IMR-90 (cell line): Measurements from ENCODE around the gene MBOAT2. TPM values are rescaled to one million over a fixed set of nuclear protein-coding genes. Genes with fewer than 3 reads are reported as not detected.

Source experiments
- ATAC-seq: fragments of 200-7000 bp; cut with Tn5 transposase; 2 replicates; pipeline ENCODE4 v1.9.1; 2020; ENCODE audit warnings: low read depth, mild to moderate bottlenecking, moderate library complexity
- BruUV-seq: library from RNA; stranded (reverse); fragments of 400-500 nt; replicated peaks from 2 replicates; lab custom pipeline; 2021; lab: Mats Ljungman, UMichigan
- CTCF ChIA-PET: fragments of 300-600 bp; formaldehyde crosslinking; extraction: SDS; loops from one replicate; lab custom pipeline; 2021; ENCODE audit warnings: antibody characterized with exemption; lab: Yijun Ruan, JAX
- POLR2A ChIA-PET: fragments of 300-600 bp; sonication (Branson Sonifier 250); formaldehyde crosslinking; loops from one replicate; lab custom pipeline; 2022; ENCODE audit warnings: antibody characterized with exemption; ENCODE audit not compliant: unreplicated experiment; lab: Charles Lee
- DNase-seq: peaks from one replicate; pipeline ENCODE4 v3.0.0; 2013
- H2AFZ ChIP-seq: replicated peaks from 2 replicates; pipeline ENCODE3; 2013; ENCODE audit warnings: low read length, mild to moderate bottlenecking; ENCODE audit not compliant: poor library complexity
- H2AK5ac ChIP-seq: 2 replicates; pipeline ENCODE4 v1.6.1; 2013; ENCODE audit warnings: low read depth, low read length, inconsistent platforms
- H2AK9ac ChIP-seq: replicated peaks from 2 replicates; pipeline ENCODE3; 2013; ENCODE audit warnings: mild to moderate bottlenecking, low read depth, low read length, moderate library complexity; ENCODE audit not compliant: poor library complexity
- H2BK120ac ChIP-seq: 2 replicates; pipeline ENCODE4 v1.6.1; 2013; ENCODE audit warnings: low read depth, low read length, inconsistent platforms
- H2BK15ac ChIP-seq: 3 replicates; pipeline ENCODE4 v1.6.1; 2013; ENCODE audit warnings: low read depth, low read length, inconsistent platforms
- H2BK20ac ChIP-seq: 2 replicates; pipeline ENCODE4 v1.6.1; 2013; ENCODE audit warnings: low read depth, mild to moderate bottlenecking, inconsistent platforms, low read length, moderate library complexity
- H2BK5ac ChIP-seq: 2 replicates; pipeline ENCODE4 v1.6.1; 2013; ENCODE audit warnings: mild to moderate bottlenecking, low read depth, low read length, inconsistent platforms; ENCODE audit not compliant: poor library complexity, severe bottlenecking
- H3K14ac ChIP-seq: replicated peaks from 2 replicates; pipeline ENCODE4 v1.6.1; 2013; ENCODE audit warnings: low read depth, low read length, inconsistent platforms
- H3K18ac ChIP-seq: 2 replicates; pipeline ENCODE4 v1.6.1; 2013; ENCODE audit warnings: low read depth, low read length, control low read depth
- H3K23ac ChIP-seq: 2 replicates; pipeline ENCODE4 v1.6.1; 2013; ENCODE audit warnings: low read depth, low read length, inconsistent platforms
- H3K27ac ChIP-seq: 2 replicates; pipeline ENCODE4 v1.5.1; 2013; ENCODE audit warnings: mild to moderate bottlenecking, control low read depth, low read length; ENCODE audit not compliant: insufficient read depth
- H3K27me3 ChIP-seq: 2 replicates; pipeline ENCODE4 v1.6.1; 2013; ENCODE audit warnings: low read length; ENCODE audit not compliant: control insufficient read depth, insufficient read depth
- H3K36me3 ChIP-seq: 2 replicates; pipeline ENCODE4 v1.6.1; 2013; ENCODE audit warnings: low read length, mixed read lengths; ENCODE audit not compliant: control insufficient read depth, insufficient read depth
- H3K4ac ChIP-seq: 2 replicates; pipeline ENCODE4 v1.6.1; 2013; ENCODE audit warnings: low read depth, low read length, inconsistent platforms
- H3K4me1 ChIP-seq: 2 replicates; pipeline ENCODE4 v1.6.1; 2013; ENCODE audit warnings: low read length, mixed read lengths; ENCODE audit not compliant: control insufficient read depth, insufficient read depth
- H3K4me2 ChIP-seq: 2 replicates; pipeline ENCODE4 v1.6.1; 2013; ENCODE audit warnings: low read depth, mild to moderate bottlenecking, control low read depth, low read length, moderate library complexity
- H3K4me3 ChIP-seq: 2 replicates; pipeline ENCODE4 v1.5.1; 2013; ENCODE audit warnings: low read depth, mild to moderate bottlenecking, control low read depth, low read length, moderate library complexity; ENCODE audit not compliant: insufficient read depth
- H3K56ac ChIP-seq: 2 replicates; pipeline ENCODE4 v1.6.1; 2013; ENCODE audit warnings: low read length, inconsistent platforms; ENCODE audit not compliant: insufficient read depth; ENCODE audit errors: extremely low read depth
- H3K79me1 ChIP-seq, 2 experiments: 2 replicates each; pipeline ENCODE4 v1.6.1; 2013; ENCODE audit warnings: low read length in 2 of 2, inconsistent platforms in 1 of 2, low read depth in 1 of 2
- H3K9ac ChIP-seq: 2 replicates; pipeline ENCODE4 v1.6.1; 2013; ENCODE audit warnings: low read depth, low read length, control low read depth
- H3K9me1 ChIP-seq: 2 replicates; pipeline ENCODE4 v1.6.1; 2013; ENCODE audit warnings: low read length, inconsistent platforms; ENCODE audit not compliant: insufficient read depth
- H3K9me3 ChIP-seq: 2 replicates; pipeline ENCODE4 v1.6.1; 2013; ENCODE audit warnings: low read length; ENCODE audit not compliant: control insufficient read depth, insufficient read depth
- H4K20me1 ChIP-seq: 2 replicates; pipeline ENCODE4 v1.6.1; 2013; ENCODE audit warnings: low read length, inconsistent platforms; ENCODE audit not compliant: insufficient read depth
- H4K5ac ChIP-seq: 2 replicates; pipeline ENCODE4 v1.6.1; 2013; ENCODE audit warnings: mild to moderate bottlenecking, low read depth, low read length, control low read depth
- H4K8ac ChIP-seq, 2 experiments: 2 replicates each; pipeline ENCODE4 v1.6.1; 2013; ENCODE audit warnings: low read depth in 2 of 2, low read length in 2 of 2, control low read depth in 1 of 2, inconsistent platforms in 1 of 2
- H4K91ac ChIP-seq: 2 replicates; pipeline ENCODE4 v1.6.1; 2013; ENCODE audit warnings: low read depth, low read length, inconsistent platforms; ENCODE audit not compliant: insufficient read depth
- BHLHE40 ChIP-seq: fragments of 150-350 bp; IDR thresholded peaks from 2 replicates; pipeline ENCODE4 v1.6.1; 2016; ENCODE audit warnings: mild to moderate bottlenecking, low read depth, low read length
- CEBPB ChIP-seq: IDR thresholded peaks from 2 replicates; pipeline ENCODE4 v1.6.1; 2012; ENCODE audit warnings: low read depth, low read length, improper control_type of control experiment
- FOS ChIP-seq: fragments of 150-350 bp; IDR thresholded peaks from 2 replicates; pipeline ENCODE4 v1.6.1; 2016; ENCODE audit warnings: low read depth, low read length
- MAZ ChIP-seq: IDR thresholded peaks from 2 replicates; pipeline ENCODE4 v1.6.1; 2012; ENCODE audit warnings: low read depth, mild to moderate bottlenecking, low read length, improper control_type of control experiment, moderate library complexity, borderline replicate concordance
- MXI1 ChIP-seq: IDR thresholded peaks from 2 replicates; pipeline ENCODE4 v1.6.1; 2012; ENCODE audit warnings: low read depth, mild to moderate bottlenecking, low read length, moderate library complexity, borderline replicate concordance
- NFE2L2 ChIP-seq: fragments of 150-350 bp; IDR thresholded peaks from 2 replicates; pipeline ENCODE4 v1.6.1; 2016; ENCODE audit warnings: low read depth, mild to moderate bottlenecking, low read length
- RAD21 ChIP-seq: IDR thresholded peaks from 2 replicates; pipeline ENCODE4 v1.6.1; 2012; ENCODE audit warnings: low read length, improper control_type of control experiment
- RCOR1 ChIP-seq: IDR thresholded peaks from 2 replicates; pipeline ENCODE4 v1.6.1; 2012; ENCODE audit warnings: mild to moderate bottlenecking, low read length, improper control_type of control experiment; ENCODE audit not compliant: insufficient replicate concordance
- WGBS, 2 experiments: methylation state at CpG; one replicate each; pipeline versions ENCODE4 v1.1.5 to v1.1.7; 2013; ENCODE audit warnings: missing lambda C conversion rate in 2 of 2; ENCODE audit not compliant: insufficient read length in 1 of 2; ENCODE audit errors: extremely low coverage in 2 of 2; 5-methylcytosine and 5-hydroxymethylcytosine counted together
- dilution Hi-C: fragments of 300-500 bp; cut with HindIII; formaldehyde crosslinking; loops from one replicate; pipeline ENCODE4 v1.14.3; 2018; ENCODE audit warnings: low sequenced_read_pairs; ENCODE audit not compliant: unreplicated experiment
- in situ Hi-C: fragments of 300-500 bp; cut with MboI; formaldehyde crosslinking; loops from 3 replicates; pipeline ENCODE4 v1.14.3; 2019; ENCODE audit warnings: low sequenced_read_pairs, inconsistent platforms, mixed read lengths
- intact Hi-C: fragments of 100-400 bp; cut with micrococcal nuclease; formaldehyde crosslinking; loops from 2 replicates; pipeline ENCODE4 v1.10.0; 2022
- polyA plus RNA-seq, 3 experiments: library from polyadenylated mRNA; depleted of rRNA; stranded (reverse); fragments of >200 nt; gene quantifications; 2 replicates each; pipeline ENCODE4 v1.2.3, GENCODE V29; 2012; ENCODE audit warnings: low replicate concordance in 1 of 3
- total RNA-seq: library from RNA; depleted of rRNA; stranded (reverse); fragments of >200 nt; gene quantifications from 2 replicates; pipeline ENCODE4 v1.2.3, GENCODE V29; 2012
- TF ChIP-seq, protein P1 (sequence below): fragments of 150-350 bp; IDR thresholded peaks from 2 replicates; pipeline ENCODE4 v1.6.1; 2016; ENCODE audit warnings: low read depth, mild to moderate bottlenecking, low read length, moderate library complexity, borderline replicate concordance

The MBOAT2 gene
- total and polyA plus RNA-seq, 2 of the 4 experiments (the other 2 are of a cell fraction), result 33.9 to 102 TPM

DNA sequence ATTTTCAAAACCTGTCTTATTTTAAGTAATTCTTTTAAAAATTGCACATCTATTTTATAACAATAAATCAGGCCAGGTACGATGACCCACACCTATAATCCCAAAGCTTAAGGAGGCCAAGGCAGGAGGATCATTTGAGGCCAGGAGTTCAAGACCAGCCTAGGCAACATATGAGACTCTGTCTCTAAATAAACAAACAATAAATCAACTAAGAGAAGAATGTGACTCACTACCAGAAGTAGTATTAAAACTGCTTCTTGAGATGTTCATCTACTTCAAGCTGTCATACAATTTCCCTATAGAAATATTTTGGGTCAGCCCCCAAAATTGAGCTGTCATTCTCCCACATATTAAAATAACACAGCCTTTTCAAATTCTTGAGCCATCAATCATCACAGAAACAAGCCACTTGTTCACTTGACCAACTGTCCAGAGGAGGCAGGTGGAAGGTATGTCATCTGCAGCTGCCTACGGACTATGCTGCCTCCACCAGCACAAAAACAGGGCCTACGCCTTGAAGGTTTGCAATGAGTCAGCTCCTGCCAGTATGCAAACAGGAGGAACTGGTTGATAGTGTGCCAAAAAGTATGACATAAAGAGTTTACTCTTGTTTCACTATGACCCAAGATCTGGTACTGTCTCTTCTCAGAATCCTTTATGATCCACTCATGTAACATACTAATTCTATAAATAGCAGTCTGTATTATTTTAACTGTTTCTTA is 199.7 kb downstream of the MBOAT2 start:
- no peak overlapping the region for H3K27ac ChIP-seq
- no peak overlapping the region for H2AK9ac ChIP-seq
- TF ChIP-seq RAD21, result peak; percentile 21; the same call in 1 of the 2 replicates
- TF ChIP-seq RCOR1, result peak; percentile 42
- TF ChIP-seq CEBPB, result peak; percentile 66
- no peak for TF ChIP-seq MXI1
- no peak for TF ChIP-seq BHLHE40
- peak; percentile 53; the same call in 1 of the 2 replicates for TF ChIP-seq FOS
- no peak for TF ChIP-seq MAZ
- TF ChIP-seq, protein P1, sequence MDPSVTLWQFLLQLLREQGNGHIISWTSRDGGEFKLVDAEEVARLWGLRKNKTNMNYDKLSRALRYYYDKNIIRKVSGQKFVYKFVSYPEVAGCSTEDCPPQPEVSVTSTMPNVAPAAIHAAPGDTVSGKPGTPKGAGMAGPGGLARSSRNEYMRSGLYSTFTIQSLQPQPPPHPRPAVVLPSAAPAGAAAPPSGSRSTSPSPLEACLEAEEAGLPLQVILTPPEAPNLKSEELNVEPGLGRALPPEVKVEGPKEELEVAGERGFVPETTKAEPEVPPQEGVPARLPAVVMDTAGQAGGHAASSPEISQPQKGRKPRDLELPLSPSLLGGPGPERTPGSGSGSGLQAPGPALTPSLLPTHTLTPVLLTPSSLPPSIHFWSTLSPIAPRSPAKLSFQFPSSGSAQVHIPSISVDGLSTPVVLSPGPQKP, result no peak
- 0 out of 2 replicates have a peak, but pooled peaks have one; percentile 27 for TF ChIP-seq NFE2L2
- H4K91ac ChIP-seq, result no peak overlapping the region
- no peaks in the 10 kb centered on the region for H3K9me3 ChIP-seq
- no peaks in the 10 kb centered on the region for H4K20me1 ChIP-seq
- no peak overlapping the region for H2BK20ac ChIP-seq
- no peak overlapping the region for H3K4ac ChIP-seq
- H3K4me3 ChIP-seq, result no peak overlapping the region
- BruUV-seq, result no TSS peak
- no peak overlapping the region for H4K8ac ChIP-seq
- in situ Hi-C loops (no loop called here), intact Hi-C loops (no loop called here), dilution Hi-C loops (no loop called here)
- 60% methylated on average over 1 of the region's 3 CpGs; no CpG with 5 or more reads in 1 of the 2 experiments for WGBS, 2 experiments
- no peak overlapping the region for H4K5ac ChIP-seq
- no peak overlapping the region for H3K14ac ChIP-seq
- H3K36me3 ChIP-seq, result peaks cover 22% of the 10 kb centered on the region
- H3K9ac ChIP-seq, result no peak overlapping the region
- peaks cover 21 to 33% of the 10 kb centered on the region in 2 experiments for H3K79me1 ChIP-seq
- H3K56ac ChIP-seq, result no peak overlapping the region
- H3K23ac ChIP-seq, result no peak overlapping the region
- no peak overlapping the region for H3K4me2 ChIP-seq
- no peak overlapping the region for H2BK5ac ChIP-seq
- no peak overlapping the region for H3K18ac ChIP-seq
- POLR2A ChIA-PET, result no interaction called here
- CTCF ChIA-PET, result interaction anchor here (0.6 to 0.9 kb wide), 3 partner anchors 7 to 26 kb away, joined by 3 to 4 read pairs (median 3); no protein-coding TSS in a partner anchor
- no peaks in the 10 kb centered on the region for H3K27me3 ChIP-seq
- H3K4me1 ChIP-seq, result 0 out of 2 replicates have a peak, but pooled peaks cover 2% of the 10 kb centered on the region
- H2AFZ ChIP-seq, result no peak overlapping the region
- H3K9me1 ChIP-seq, result peaks cover 11% of the 10 kb centered on the region
- H2BK15ac ChIP-seq, result no peak overlapping the region
- H2AK5ac ChIP-seq, result no peak overlapping the region
- peak; percentile 94 for ATAC-seq
- H2BK120ac ChIP-seq, result no peak overlapping the region
- peak; percentile 97 for DNase-seq
